HEK293 (cell line): ENCODE results near the gene NCOA6.

Experiments
- CTCF ChIA-PET: fragments of 350-600 bp; formaldehyde crosslinking; extraction: SDS; loops from one replicate; lab custom pipeline; 2021; ENCODE audit warnings: antibody characterized with exemption; lab: Yijun Ruan, JAX
- POLR2A ChIA-PET: fragments of 300-600 bp; formaldehyde crosslinking; extraction: SDS; loops from one replicate; lab custom pipeline; 2020; ENCODE audit warnings: antibody characterized with exemption, inconsistent platforms; lab: Yijun Ruan, JAX
- H3K27ac ChIP-seq: fragments of 200-500 bp; sonication (Bioruptor generic); 2 replicates; pipeline ENCODE4 v1.5.1; 2014; ENCODE audit warnings: low read depth, low read length, control low read depth, inconsistent platforms; ENCODE audit errors: extremely low read depth
- H3K36me3 ChIP-seq, 2 experiments: fragments of 200-500 bp in 1 of 2; sonication (Bioruptor generic) in 1 of 2; 1 replicate in 1 of 2; 2 replicates in 1 of 2; pipeline ENCODE4 v1.5.1; 2014 to 2017; ENCODE audit warnings: inconsistent platforms in 2 of 2, low read length in 2 of 2; ENCODE audit not compliant: control insufficient read depth in 2 of 2, insufficient read depth in 1 of 2
- H3K4me1 ChIP-seq: fragments of 200-500 bp; sonication (Bioruptor generic); 2 replicates; pipeline ENCODE4 v1.5.1; 2014; ENCODE audit warnings: mild to moderate bottlenecking, low read length, inconsistent platforms; ENCODE audit not compliant: control insufficient read depth, insufficient read depth
- H3K4me3 ChIP-seq: 2 replicates; pipeline ENCODE4 v1.5.1; 2011; ENCODE audit warnings: low read depth, mild to moderate bottlenecking, control low read depth, low read length, moderate library complexity
- H3K9me3 ChIP-seq: fragments of 200-500 bp; sonication (Bioruptor generic); 2 replicates; pipeline ENCODE4 v1.5.1; 2014; ENCODE audit warnings: low read depth, low read length, inconsistent platforms; ENCODE audit not compliant: control insufficient read depth, insufficient read depth
- CTCF ChIP-seq: fragments of 450-650 bp; formaldehyde crosslinking; IDR thresholded peaks from 2 replicates; pipeline ENCODE4 v1.5.1; 2016; ENCODE audit warnings: missing biosample characterization, missing genetic modification characterization
- HOXD13 ChIP-seq: sonication (generic); formaldehyde crosslinking; IDR thresholded peaks from 2 replicates; pipeline ENCODE4 v1.8.0; 2022; ENCODE audit warnings: missing genetic modification reagents, borderline replicate concordance
- KLF1 ChIP-seq: fragments of 450-650 bp; formaldehyde crosslinking; IDR thresholded peaks from 2 replicates; pipeline ENCODE4 v1.5.1; 2016; ENCODE audit warnings: missing biosample characterization, missing genetic modification characterization
- KLF16 ChIP-seq: fragments of 450-650 bp; formaldehyde crosslinking; IDR thresholded peaks from 2 replicates; pipeline ENCODE4 v1.5.1; 2017; ENCODE audit warnings: missing biosample characterization, missing genetic modification characterization
- MEIS1 ChIP-seq: sonication (generic); formaldehyde crosslinking; IDR thresholded peaks from 2 replicates; pipeline ENCODE4 v1.8.1; 2022; ENCODE audit warnings: missing genetic modification reagents, mild to moderate bottlenecking, borderline replicate concordance
- SETDB1 ChIP-seq: IDR thresholded peaks from one replicate; pipeline ENCODE4 v1.6.1; 2017; ENCODE audit warnings: mild to moderate bottlenecking, low read length, moderate library complexity, mixed read lengths; ENCODE audit not compliant: insufficient read length
- TSHZ1 ChIP-seq: fragments of 450-650 bp; formaldehyde crosslinking; IDR thresholded peaks from 2 replicates; pipeline ENCODE4 v1.5.1; 2016; ENCODE audit warnings: missing biosample characterization, missing genetic modification characterization, borderline replicate concordance
- YY2 ChIP-seq: fragments of 450-650 bp; formaldehyde crosslinking; IDR thresholded peaks from 2 replicates; pipeline ENCODE4 v1.5.1; 2016; ENCODE audit warnings: missing biosample characterization, missing genetic modification characterization
- ZBTB20 ChIP-seq: fragments of 450-650 bp; formaldehyde crosslinking; IDR thresholded peaks from 2 replicates; pipeline ENCODE4 v1.5.1; 2016; ENCODE audit warnings: missing biosample characterization, missing genetic modification characterization
- ZBTB48 ChIP-seq: fragments of 450-650 bp; formaldehyde crosslinking; IDR thresholded peaks from 2 replicates; pipeline ENCODE4 v1.5.1; 2016; ENCODE audit warnings: missing biosample characterization, missing genetic modification characterization
- ZFP69B ChIP-seq: fragments of 450-650 bp; formaldehyde crosslinking; IDR thresholded peaks from 2 replicates; pipeline ENCODE4 v1.5.1; 2016; ENCODE audit warnings: missing biosample characterization, missing genetic modification characterization
- ZIC2 ChIP-seq: fragments of 450-650 bp; formaldehyde crosslinking; IDR thresholded peaks from 2 replicates; pipeline ENCODE4 v1.5.1; 2016; ENCODE audit warnings: missing biosample characterization, missing genetic modification characterization
- ZNF324 ChIP-seq: fragments of 450-650 bp; formaldehyde crosslinking; IDR thresholded peaks from 2 replicates; pipeline ENCODE4 v1.5.1; 2016; ENCODE audit warnings: missing biosample characterization, missing genetic modification characterization
- ZNF341 ChIP-seq: fragments of 450-650 bp; formaldehyde crosslinking; IDR thresholded peaks from 2 replicates; pipeline ENCODE4; 2016; ENCODE audit warnings: low read depth, missing biosample characterization, missing genetic modification characterization
- ZNF354C ChIP-seq: fragments of 450-650 bp; formaldehyde crosslinking; IDR thresholded peaks from 2 replicates; pipeline ENCODE4 v1.5.1; 2016; ENCODE audit warnings: missing biosample characterization, missing genetic modification characterization, low read depth, borderline replicate concordance
- ZNF366 ChIP-seq: fragments of 450-650 bp; formaldehyde crosslinking; conservative IDR thresholded peaks from 2 replicates; pipeline ENCODE4 v1.5.1; 2016; ENCODE audit warnings: missing biosample characterization, missing genetic modification characterization
- ZNF394 ChIP-seq: fragments of 450-650 bp; formaldehyde crosslinking; IDR thresholded peaks from 2 replicates; pipeline ENCODE4 v1.5.1; 2016; ENCODE audit warnings: missing biosample characterization, missing genetic modification characterization, mild to moderate bottlenecking, moderate library complexity, borderline replicate concordance
- ZNF473 ChIP-seq: fragments of 450-650 bp; formaldehyde crosslinking; IDR thresholded peaks from 2 replicates; pipeline ENCODE4 v1.5.1; 2017; ENCODE audit warnings: missing biosample characterization, missing genetic modification characterization
- ZNF521 ChIP-seq: fragments of 450-650 bp; formaldehyde crosslinking; IDR thresholded peaks from 2 replicates; pipeline ENCODE4 v1.5.1; 2017; ENCODE audit warnings: missing biosample characterization, mild to moderate bottlenecking, missing genetic modification characterization
- ZNF585B ChIP-seq: fragments of 450-650 bp; formaldehyde crosslinking; IDR thresholded peaks from 2 replicates; pipeline ENCODE4 v1.5.1; 2016; ENCODE audit warnings: missing biosample characterization, missing genetic modification characterization
- ZNF600 ChIP-seq: fragments of 450-650 bp; formaldehyde crosslinking; IDR thresholded peaks from 2 replicates; pipeline ENCODE4 v1.5.1; 2016; ENCODE audit warnings: missing biosample characterization, missing genetic modification characterization
- ZNF626 ChIP-seq: fragments of 450-650 bp; sonication (Bioruptor Pico); formaldehyde crosslinking; IDR thresholded peaks from 2 replicates; pipeline ENCODE4 v1.5.1; 2018; ENCODE audit warnings: missing biosample characterization, missing genetic modification characterization, inconsistent platforms
- ZNF658 ChIP-seq: fragments of 450-650 bp; formaldehyde crosslinking; IDR thresholded peaks from 2 replicates; pipeline ENCODE4; 2016; ENCODE audit warnings: missing biosample characterization, missing genetic modification characterization
- ZNF701 ChIP-seq: fragments of 450-650 bp; formaldehyde crosslinking; IDR thresholded peaks from 2 replicates; pipeline ENCODE4 v1.5.1; 2016; ENCODE audit warnings: missing biosample characterization, missing genetic modification characterization
- ZNF768 ChIP-seq: fragments of 450-650 bp; formaldehyde crosslinking; IDR thresholded peaks from 2 replicates; pipeline ENCODE4 v1.5.1; 2018; ENCODE audit warnings: missing biosample characterization, mild to moderate bottlenecking, missing genetic modification characterization

Gene NCOA6

GRCh38 chr20:34710861-34711574 is 114.4 kb downstream of the NCOA6 start:
- CTCF ChIA-PET, result interaction anchor here (0.6 to 1.1 kb wide), 4 partner anchors 141 to 981 kb away, joined by 3 to 5 read pairs (median 4); no protein-coding TSS in a partner anchor
- H3K4me3 ChIP-seq, result no peak overlapping the region

GRCh38 chr20:34710568-34710839 is 114.9 kb downstream of the NCOA6 start:
- CTCF ChIA-PET, result interaction anchor here (0.6 to 1.1 kb wide), 4 partner anchors 140 to 981 kb away, joined by 3 to 5 read pairs (median 4); no protein-coding TSS in a partner anchor
- no peak overlapping the region for H3K27ac ChIP-seq
- peaks cover 0 to 42% of the 10 kb centered on the region in 2 experiments; a peak in 1 of 3 replicates for H3K36me3 ChIP-seq
- H3K4me3 ChIP-seq, result no peak overlapping the region
- H3K9me3 ChIP-seq, result no peaks in the 10 kb centered on the region
- POLR2A ChIA-PET, result no interaction called here
- TF ChIP-seq ZNF473 (tag by site-specific recombination) (peak; percentile 44; the same call in 1 of the 2 replicates), ZBTB20 (peak; percentile 8; the same call in 1 of the 2 replicates), ZNF768 (no peak), ZBTB48 (0 out of 2 replicates have a peak, but pooled peaks have one; percentile 49), ZNF366 (tag by site-specific recombination) (peak; percentile 68), ZNF626 (tag by site-specific recombination) (no peak), ZNF701 (tag by site-specific recombination) (no peak), YY2 (no peak), ZNF354C (tag by site-specific recombination) (no peak)
- H3K4me1 ChIP-seq, result peaks cover 7% of the 10 kb centered on the region; the same call in 1 of the 2 replicates

More at GRCh38 chr20:34710861-34711574, 114.4 kb downstream of the NCOA6 start:
- peaks cover 0 to 46% of the 10 kb centered on the region in 2 experiments; a peak in 2 of 3 replicates for H3K36me3 ChIP-seq
- H3K4me1 ChIP-seq, result peaks cover 5% of the 10 kb centered on the region; the same call in 1 of the 2 replicates
- TF ChIP-seq ZBTB20 (peak; percentile 32; the same call in 1 of the 2 replicates), ZNF600 (no peak), ZBTB48 (peak; percentile 50; the same call in 1 of the 2 replicates), ZIC2 (tag by site-specific recombination) (peak; percentile 33; the same call in 1 of the 2 replicates), ZNF324 (tag by site-specific recombination) (no peak), TSHZ1 (tag by site-specific recombination) (no peak), HOXD13 (CRISPR knock-in tag) (no peak), ZNF768 (no peak), MEIS1 (CRISPR knock-in tag) (no peak), ZNF585B (tag by site-specific recombination) (no peak)
- TF ChIP-seq, all 188 proteins: peak for 3
- no peak overlapping the region for H3K27ac ChIP-seq
- H3K9me3 ChIP-seq, result no peaks in the 10 kb centered on the region
- POLR2A ChIA-PET, result no interaction called here

GRCh38 chr20:34709831-34710567 is 115.5 kb downstream of the NCOA6 start:
- POLR2A ChIA-PET, result interaction anchor here (0.5 to 0.6 kb wide), 3 partner anchors 37 to 950 kb away, joined by 3 to 4 read pairs (median 3); no protein-coding TSS in a partner anchor
- peaks cover 0 to 37% of the 10 kb centered on the region in 2 experiments; a peak in 1 of 3 replicates for H3K36me3 ChIP-seq
- H3K4me3 ChIP-seq, result peak overlapping the region; percentile 59
- CTCF ChIA-PET, result interaction anchor here (0.5 to 0.8 kb wide), 3 partner anchors 76 to 397 kb away, joined by 3 to 6 read pairs (median 4); no protein-coding TSS in a partner anchor
- peaks cover 12% of the 10 kb centered on the region for H3K4me1 ChIP-seq
- no peaks in the 10 kb centered on the region for H3K9me3 ChIP-seq
- peak overlapping the region; percentile 86; the same call in 1 of the 2 replicates for H3K27ac ChIP-seq
- TF ChIP-seq ZNF521 (tag by site-specific recombination) (no peak), ZFP69B (tag by site-specific recombination) (0 out of 2 replicates have a peak, but pooled peaks have one; percentile 12), CTCF (tag by site-specific recombination) (peak; percentile 86), ZNF768 (no peak), KLF16 (tag by site-specific recombination) (no peak), SETDB1 (no peak), ZNF658 (no peak), ZNF341 (tag by site-specific recombination) (0 out of 2 replicates have a peak, but pooled peaks have one; percentile 8), KLF1 (no peak), ZNF394 (tag by site-specific recombination) (no peak), ZNF473 (tag by site-specific recombination) (no peak)
